Activated CD8-positive, alpha-beta memory T cell treated with anti-CD3 and anti-CD28 coated beads for 36 hours (primary cell): Measurements from ENCODE around the gene STT3A. TPM values are rescaled to one million over a fixed set of nuclear protein-coding genes. Genes with fewer than 3 reads are reported as not detected.

Experiments used
- CTCF ChIA-PET: fragments of 350-600 bp; sonication (Branson Sonifier 250); formaldehyde crosslinking; loops from one replicate; lab custom pipeline; 2021; ENCODE audit warnings: antibody characterized with exemption; lab: Charles Lee
- POLR2A ChIA-PET: fragments of 350-600 bp; sonication (Branson Sonifier 250); formaldehyde crosslinking; loops from one replicate; lab custom pipeline; 2021; ENCODE audit warnings: antibody characterized with exemption; lab: Charles Lee
- total RNA-seq, 2 experiments: library from RNA; stranded (reverse); gene quantifications; one replicate each; pipeline ENCODE4 v1.2.3, GENCODE V29; 2021

STT3A gene
- total RNA-seq, 2 experiments from 2014 or later, result 144 to 151 TPM

- ChIA-PET POLR2A (interaction anchor here (0.7 to 2.5 kb wide), 4 partner anchors 34 to 515 kb away, joined by 3 to 16 read pairs (median 9); partner anchors contain the start of genes EI24, HYLS1, STT3A and TMEM218), CTCF (interaction anchor here (2.3 kb wide), 1 partner anchor 34 kb away, joined by 11 read pairs; the partner anchor contains the start of gene STT3A)
Observed at GRCh38 chr11:125626288-125626950, 33.8 kb downstream of the STT3A start.

DNA sequence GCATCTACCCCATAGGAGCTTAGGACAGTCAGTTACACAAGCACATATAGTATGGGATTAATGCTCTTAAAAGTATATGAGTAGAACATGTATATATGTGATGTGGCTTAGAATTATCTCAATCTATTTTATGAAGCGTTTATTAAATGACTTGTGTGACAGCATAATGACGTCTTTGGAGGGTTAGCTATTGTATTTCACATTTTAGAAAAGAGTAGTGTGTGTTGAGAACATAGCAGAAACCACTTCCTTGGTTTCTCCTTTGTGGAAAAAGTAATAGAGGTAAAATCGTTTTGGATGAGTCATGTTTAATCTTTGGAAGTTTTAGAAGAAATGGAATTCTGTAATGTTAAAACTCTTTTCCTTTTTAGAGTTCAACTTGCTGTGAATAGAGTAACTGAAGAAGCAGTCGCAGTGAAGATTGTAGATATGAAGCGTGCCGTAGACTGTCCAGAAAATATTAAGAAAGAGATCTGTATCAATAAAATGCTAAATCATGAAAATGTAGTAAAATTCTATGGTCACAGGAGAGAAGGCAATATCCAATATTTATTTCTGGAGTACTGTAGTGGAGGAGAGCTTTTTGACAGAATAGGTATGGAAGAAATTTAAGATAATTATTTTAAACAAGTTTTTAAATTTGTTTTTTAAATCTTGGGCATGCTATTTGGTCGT is 34.7 kb downstream of the STT3A start:
- ChIA-PET POLR2A (no interaction called here), CTCF (no interaction called here)

- ChIA-PET CTCF (no interaction called here), POLR2A (no interaction called here)
Observed at GRCh38 chr11:125637840-125638239, 45.2 kb downstream of the STT3A start.

DNA sequence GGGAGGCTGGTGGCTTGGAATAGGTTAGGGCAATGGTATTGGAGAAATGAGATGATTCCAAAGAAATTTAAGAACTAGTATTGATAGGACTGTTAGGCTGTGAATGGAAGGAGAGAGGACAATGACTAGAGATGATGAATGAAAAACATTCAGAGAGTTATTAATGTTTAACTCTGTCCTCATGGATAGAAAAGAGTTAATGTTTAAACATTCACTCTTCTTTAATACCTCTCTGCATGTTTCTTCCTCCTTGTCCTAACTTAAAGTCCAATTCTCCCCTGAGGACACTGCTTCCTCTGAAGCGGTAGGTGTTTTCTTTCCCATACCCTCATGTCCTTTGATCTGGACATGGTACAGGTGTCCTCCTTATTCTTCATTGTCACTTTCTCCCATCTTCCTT is 45.7 kb downstream of the STT3A start:
- CTCF ChIA-PET, result no interaction called here
- POLR2A ChIA-PET, result no interaction called here

DNA sequence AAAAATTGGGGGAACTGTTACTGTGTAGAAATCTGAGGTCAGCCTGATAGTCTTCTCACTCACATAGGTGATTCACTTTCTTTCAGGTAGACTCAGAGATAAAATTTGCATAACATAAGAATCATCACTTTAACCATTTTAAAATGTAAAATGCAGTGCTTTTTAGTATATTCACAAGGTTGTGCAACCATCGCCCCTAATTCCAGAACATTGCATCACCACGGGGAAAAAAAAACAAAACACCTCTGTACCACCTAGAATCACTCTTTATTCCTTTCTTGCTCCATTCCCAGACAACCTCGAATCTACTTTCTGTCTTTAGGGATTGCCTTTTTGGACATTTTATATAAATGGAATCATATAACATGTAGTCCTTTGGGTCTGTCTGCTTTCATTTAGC is 53.2 kb downstream of the STT3A start:
- ChIA-PET POLR2A (no interaction called here), CTCF (no interaction called here)

- ChIA-PET POLR2A (interaction anchor here (0.7 kb wide), 1 partner anchor 136 kb away, joined by 4 read pairs; no protein-coding TSS in a partner anchor), CTCF (no interaction called here)
Observed at GRCh38 chr11:125649465-125650166, 57.0 kb downstream of the STT3A start.

- ChIA-PET CTCF (no interaction called here), POLR2A (no interaction called here)
Observed at GRCh38 chr11:125662689-125663088, 70.0 kb downstream of the STT3A start.

DNA sequence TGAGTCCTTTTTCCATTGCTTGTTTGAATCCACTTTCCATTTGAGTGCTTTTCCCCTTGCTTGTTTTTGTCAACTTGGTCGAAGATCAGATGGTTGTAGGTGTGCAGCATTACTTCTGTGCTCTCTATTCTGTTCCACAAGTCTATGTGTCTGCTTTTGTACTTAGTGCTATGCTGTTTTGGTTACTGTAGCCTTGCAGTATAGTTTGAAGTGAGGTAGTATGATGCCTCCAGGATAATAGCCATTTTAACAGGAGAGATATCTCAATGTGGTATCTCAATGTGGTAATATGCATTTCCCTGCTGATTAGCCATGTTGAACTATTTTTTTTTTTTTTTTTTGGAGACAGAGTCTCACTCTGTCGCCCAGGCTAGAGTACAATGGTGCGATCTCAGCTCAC is 71.3 kb downstream of the STT3A start:
- ChIA-PET POLR2A (no interaction called here), CTCF (no interaction called here)

- ChIA-PET CTCF (no interaction called here), POLR2A (no interaction called here)
Observed at GRCh38 chr11:125667151-125667550, 74.5 kb downstream of the STT3A start.

DNA sequence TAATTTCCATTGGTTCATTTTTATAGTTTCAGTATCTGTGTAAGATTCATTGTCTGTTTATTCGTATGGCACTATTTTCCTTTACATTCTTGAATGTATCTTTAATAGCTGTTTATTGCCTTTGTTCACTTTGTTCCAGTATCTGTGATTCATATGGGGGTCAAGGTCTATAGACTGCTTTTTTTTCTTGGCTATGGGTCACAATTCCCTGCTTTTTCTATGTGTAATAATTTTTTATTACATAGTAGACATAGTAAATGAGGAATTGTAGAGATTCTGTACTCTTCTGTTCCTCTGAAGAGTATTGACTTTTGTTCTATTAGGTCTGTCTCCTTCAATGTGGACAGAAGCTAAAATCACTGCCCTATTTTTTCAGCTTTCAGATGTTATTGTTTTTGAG is 77.5 kb downstream of the STT3A start:
- ChIA-PET CTCF (no interaction called here), POLR2A (no interaction called here)

DNA sequence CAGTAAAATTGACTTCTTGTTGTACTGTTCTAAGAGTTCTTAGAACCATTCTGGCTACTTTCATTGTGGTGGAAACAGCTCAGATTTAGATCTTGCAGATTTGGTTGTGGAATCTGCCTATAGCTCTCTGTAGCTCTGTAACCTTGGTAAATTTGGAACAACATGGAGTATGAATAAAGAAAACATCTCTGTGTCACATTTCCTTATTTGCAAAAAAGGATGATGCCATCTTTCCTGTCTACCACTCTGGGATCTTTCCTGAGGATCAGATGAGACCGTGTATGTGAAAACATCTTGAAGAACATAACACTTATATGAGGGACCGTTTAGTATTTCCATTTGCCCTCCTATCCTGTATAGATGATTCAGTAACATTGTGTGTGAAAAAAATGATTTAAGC is 78.9 kb downstream of the STT3A start:
- POLR2A ChIA-PET, result no interaction called here

More for the DNA sequence above, 78.9 kb downstream of the STT3A start:
- CTCF ChIA-PET, result no interaction called here

Other genes with a start within 250 kb of the STT3A start
- 1 to 10 TPM; 1.7 to 3.2 TPM for gene FEZ1, start 96.6 kb upstream of the STT3A start, total RNA-seq
- gene EI24, start 23.4 kb upstream of the STT3A start, total RNA-seq, result 10 to 100 TPM; 59.7 to 63.2 TPM
- gene CHEK1, start 32.3 kb downstream of the STT3A start, total RNA-seq, result 100 to 1,000 TPM; 149 to 152 TPM
- not detected for gene ACRV1, start 88.0 kb downstream of the STT3A start, total RNA-seq
- gene PATE1, start 153.4 kb downstream of the STT3A start, total RNA-seq, result not detected
- not detected for gene PATE2, start 186.0 kb downstream of the STT3A start, total RNA-seq
- not detected for gene PATE3, start 195.3 kb downstream of the STT3A start, total RNA-seq
- gene PATE4, start 240.5 kb downstream of the STT3A start, total RNA-seq, result not detected